ENCODE results near the gene MMP25. TPM values are rescaled to one million over a fixed set of nuclear protein-coding genes. Genes with fewer than 3 reads are reported as not detected.
A peak's percentile ranks its signal among the peaks of the same experiment; 100 is the strongest.

MMP25 gene
- total RNA-seq, 1 donor from 2014 or later, result 0.89 TPM

GRCh38 chr16:3027983-3028715 lies 18.2 kb upstream of the MMP25 start:
- H3K27me3 Mint-ChIP-seq (ENCODE audit: low read depth, unreplicated experiment), result peaks cover 1% of the 10 kb centered on the region
- peaks cover 2% of the 10 kb centered on the region for H3K4me1 Mint-ChIP-seq (ENCODE audit: low read depth, unreplicated experiment)
- no peak overlapping the region for H3K4me3 Mint-ChIP-seq (ENCODE audit: unreplicated experiment)
- Histone ChIP-seq H3K27me3 (ENCODE audit: insufficient read depth, low read length) (peaks cover 31% of the 10 kb centered on the region), H3K4me3 (ENCODE audit: insufficient read depth, low read depth, low read length) (no peak overlapping the region), H3K4me2 (ENCODE audit: low read length) (peak overlapping the region; percentile 46), H3K36me3 (ENCODE audit: insufficient read depth, low read length) (no peaks in the 10 kb centered on the region), H3K9ac (ENCODE audit: low read length) (no peak overlapping the region), H3K9me3 (ENCODE audit: insufficient read depth, low read depth, low read length) (peaks cover 3% of the 10 kb centered on the region), H3K27ac (ENCODE audit: low read depth, low read length) (no peak overlapping the region), H3K4me1 (ENCODE audit: insufficient read depth, low read length) (peaks cover 20% of the 10 kb centered on the region), H4K20me1 (ENCODE audit: insufficient read depth, low read length) (peaks cover 31% of the 10 kb centered on the region), H2AFZ (ENCODE audit: low read depth, low read length) (no peak overlapping the region), H3K79me2 (ENCODE audit: insufficient read depth, low read length) (no peaks in the 10 kb centered on the region)
- peak; percentile 25 for DNase-seq (ENCODE audit: low read depth)
- FAIRE-seq, result no peak
- H3K36me3 Mint-ChIP-seq (ENCODE audit: low read depth, unreplicated experiment), result peaks cover 8% of the 10 kb centered on the region
- TF ChIP-seq EZH2 (IDR thresholded peaks at IDR 0.05; ENCODE audit: insufficient read depth, low read length), result no peak
- TF ChIP-seq CTCF (IDR thresholded peaks at IDR 0.05; ENCODE audit: insufficient read depth, low read depth, low read length), result peak; percentile 22
- no peak overlapping the region for H3K27ac Mint-ChIP-seq (ENCODE audit: unreplicated experiment)
- no peaks in the 10 kb centered on the region for H3K9me3 Mint-ChIP-seq (ENCODE audit: unreplicated experiment)

GRCh38 chr16:3028716-3029319 lies 17.5 kb upstream of the MMP25 start:
- Histone ChIP-seq H3K27me3 (ENCODE audit: insufficient read depth, low read length) (peaks cover 38% of the 10 kb centered on the region), H4K20me1 (ENCODE audit: insufficient read depth, low read length) (peaks cover 31% of the 10 kb centered on the region), H2AFZ (ENCODE audit: low read depth, low read length) (no peak overlapping the region), H3K4me3 (ENCODE audit: insufficient read depth, low read depth, low read length) (no peak overlapping the region), H3K27ac (ENCODE audit: low read depth, low read length) (no peak overlapping the region), H3K79me2 (ENCODE audit: insufficient read depth, low read length) (no peaks in the 10 kb centered on the region), H3K4me1 (ENCODE audit: insufficient read depth, low read length) (peaks cover 13% of the 10 kb centered on the region), H3K9me3 (ENCODE audit: insufficient read depth, low read depth, low read length) (peaks cover 3% of the 10 kb centered on the region), H3K9ac (ENCODE audit: low read length) (no peak overlapping the region), H3K4me2 (ENCODE audit: low read length) (peak overlapping the region; percentile 46), H3K36me3 (ENCODE audit: insufficient read depth, low read length) (no peaks in the 10 kb centered on the region)
- FAIRE-seq, result no peak
- Mint-ChIP-seq H3K4me1 (ENCODE audit: low read depth, unreplicated experiment) (peaks cover 2% of the 10 kb centered on the region), H3K27ac (ENCODE audit: unreplicated experiment) (no peak overlapping the region), H3K9me3 (ENCODE audit: unreplicated experiment) (no peaks in the 10 kb centered on the region), H3K36me3 (ENCODE audit: low read depth, unreplicated experiment) (peaks cover 8% of the 10 kb centered on the region), H3K4me3 (ENCODE audit: unreplicated experiment) (no peak overlapping the region), H3K27me3 (ENCODE audit: low read depth, unreplicated experiment) (peaks cover 7% of the 10 kb centered on the region)
- no peak for DNase-seq (ENCODE audit: low read depth)
- TF ChIP-seq EZH2 (IDR thresholded peaks at IDR 0.05; ENCODE audit: insufficient read depth, low read length), result no peak
- no peak for TF ChIP-seq CTCF (IDR thresholded peaks at IDR 0.05; ENCODE audit: insufficient read depth, low read depth, low read length)
